Amniotic stem cell (primary cell): ENCODE measurements around the gene MRPS25.
"Not testable (repeated sequence)": the region's sequence is repeated elsewhere in the genome, so short reads cannot be mapped to it uniquely, and the experiment has no call there.

Experiments used
- DNase-seq: peaks from one replicate; lab custom pipeline; 2025; lab: John Stamatoyannopoulos, UW

MRPS25 gene

GRCh38 chr3:15043408-15044171 lies 21.5 kb downstream of the MRPS25 start:
- no peak for DNase-seq

- DNase-seq, result no peak
Observed at GRCh38 chr3:15042936-15043335, 22.2 kb downstream of the MRPS25 start.

GRCh38 chr3:15041950-15042349 lies 23.2 kb downstream of the MRPS25 start:
- DNase-seq, result no peak

GRCh38 chr3:15040844-15041243 lies 24.3 kb downstream of the MRPS25 start:
- no peak for DNase-seq

- DNase-seq, result no peak
Observed at GRCh38 chr3:15038306-15038705, 26.8 kb downstream of the MRPS25 start.

GRCh38 chr3:15033103-15033502 lies 32.0 kb downstream of the MRPS25 start:
- no peak for DNase-seq

- no peak for DNase-seq
Observed at GRCh38 chr3:15032650-15033049, 32.5 kb downstream of the MRPS25 start.

- DNase-seq, result no peak
Observed at GRCh38 chr3:15029625-15030024, 35.5 kb downstream of the MRPS25 start.

GRCh38 chr3:15023719-15024118 lies 41.4 kb downstream of the MRPS25 start:
- DNase-seq, result no peak

- DNase-seq, result no peak
Observed at GRCh38 chr3:15023249-15023648, 41.9 kb downstream of the MRPS25 start.

- DNase-seq, result no peak
Observed at GRCh38 chr3:15017191-15017590, 47.9 kb downstream of the MRPS25 start.

GRCh38 chr3:15015456-15015855 lies 49.7 kb downstream of the MRPS25 start:
- DNase-seq, result no peak

- DNase-seq, result no peak
Observed at GRCh38 chr3:15014606-15015328, 50.3 kb downstream of the MRPS25 start.

GRCh38 chr3:15011174-15011573 lies 53.9 kb downstream of the MRPS25 start:
- DNase-seq, result no peak

- DNase-seq, result no peak
Observed at GRCh38 chr3:15010664-15011063, 54.5 kb downstream of the MRPS25 start.

- no peak for DNase-seq
Observed at GRCh38 chr3:15009167-15009566, 55.9 kb downstream of the MRPS25 start.

- DNase-seq, result peak; percentile 6
Observed at GRCh38 chr3:15007681-15008141, 57.4 kb downstream of the MRPS25 start.

GRCh38 chr3:14999182-14999581 lies 65.9 kb downstream of the MRPS25 start:
- DNase-seq, result not testable (repeated sequence)
